GM23338 (cell line): Measurements from ENCODE around the gene RHOBTB3. TPM values are rescaled to one million over a fixed set of nuclear protein-coding genes. Genes with fewer than 3 reads are reported as not detected.

Experiments
- CREB1 ChIP-seq: fragments of 250-450 bp; sonication (Bioruptor Pico); IDR thresholded peaks from 2 replicates; pipeline ENCODE4 v1.5.0; 2020; ENCODE audit warnings: low read depth, mild to moderate bottlenecking, moderate library complexity
- CTCF ChIP-seq, 2 experiments: fragments of 200-600 bp in 1 of 2; sonication (generic) in 1 of 2; conservative IDR thresholded peaks; 2 replicates each; pipeline versions ENCODE4 v1.5.1 to v1.6.1; 2016 to 2017; ENCODE audit warnings: antibody characterized with exemption in 2 of 2, low read depth in 2 of 2, mild to moderate bottlenecking in 2 of 2, moderate library complexity in 1 of 2
- NANOG ChIP-seq: IDR thresholded peaks from 2 replicates; pipeline ENCODE4 v1.6.1; 2016; ENCODE audit warnings: antibody characterized with exemption, borderline replicate concordance
- POLR2AphosphoS5 ChIP-seq: IDR thresholded peaks from 2 replicates; pipeline ENCODE4 v1.6.1; 2016; ENCODE audit warnings: antibody characterized with exemption, low read depth
- ZNF114 ChIP-seq: fragments of 250-450 bp; sonication (Bioruptor Pico); IDR thresholded peaks from 2 replicates; pipeline ENCODE4 v1.5.0; 2020; ENCODE audit warnings: mild to moderate bottlenecking, moderate library complexity
- ZNF331 ChIP-seq: fragments of 250-450 bp; sonication (Bioruptor Pico); IDR thresholded peaks from 2 replicates; pipeline ENCODE4 v1.5.0; 2020; ENCODE audit warnings: low read depth, mild to moderate bottlenecking, moderate library complexity
- ZNF462 ChIP-seq: fragments of 250-450 bp; sonication (Bioruptor Pico); IDR thresholded peaks from 2 replicates; pipeline ENCODE4 v1.5.0; 2020; ENCODE audit warnings: mild to moderate bottlenecking, moderate library complexity
- polyA plus RNA-seq: library from polyadenylated mRNA; unstranded; fragments of >200 nt; fragmentation: Nextera tagmentation; extraction: Ambion mirVana; gene quantifications from 2 replicates; pipeline ENCODE4 v1.2.1, GENCODE V29; 2016
- total RNA-seq: library from RNA; depleted of rRNA; stranded (reverse); fragments of >200 nt; shearing (Covaris generic); gene quantifications from 2 replicates; pipeline ENCODE4 v1.2.3, GENCODE V29; 2014

Gene RHOBTB3
- total and polyA plus RNA-seq, 2 experiments from 2014 or later: 10.0 to 13.4 TPM

GRCh38 chr5:95721582-95722295, 9.4 kb upstream of the RHOBTB3 start (continued):
- TF ChIP-seq ZNF462 (CRISPR knock-in tag) (no peak), CREB1 (no peak), NANOG (no peak), POLR2AphosphoS5 (no peak), CTCF (conservative IDR thresholded peaks at IDR 0.05; ENCODE audit: low read depth in 2 of 2) (no peak), ZNF331 (CRISPR knock-in tag) (no peak), ZNF114 (CRISPR knock-in tag) (no peak)
